ENCODE results near the gene CCNDBP1.

Gene CCNDBP1

GRCh38 chr15:43218908-43219706 is 33.9 kb downstream of the CCNDBP1 start:
- no peak overlapping the region for H3K9ac ChIP-seq (ENCODE audit: low read length)
- no peaks in the 10 kb centered on the region for H3K36me3 ChIP-seq (replicated peaks; ENCODE audit: low read depth, low read length)
- no peaks in the 10 kb centered on the region for H3K79me2 ChIP-seq (ENCODE audit: low read length)
- H3K27me3 ChIP-seq (ENCODE audit: low read depth, low read length): no peaks in the 10 kb centered on the region
- no peak overlapping the region for H2AFZ ChIP-seq (ENCODE audit: low read depth, low read length)
- H3K4me3 ChIP-seq (ENCODE audit: low read length): no peak overlapping the region
- H3K9me3 ChIP-seq (ENCODE audit: insufficient read depth, low read length): no peaks in the 10 kb centered on the region
- no peak overlapping the region for H3K27ac ChIP-seq (ENCODE audit: low read length)
- no peak overlapping the region for H3K4me2 ChIP-seq (ENCODE audit: low read length)
- no peak for TF ChIP-seq EZH2phosphoT487 (IDR thresholded peaks at IDR 0.05; ENCODE audit: low read depth)
- peak; percentile 12; the same call in 1 of the 2 replicates for TF ChIP-seq CTCF (IDR thresholded peaks at IDR 0.05; ENCODE audit: low read depth, low read length)
- no peaks in the 10 kb centered on the region for H4K20me1 ChIP-seq (ENCODE audit: insufficient read depth, low read length)
- H3K4me1 ChIP-seq (ENCODE audit: low read length): no peaks in the 10 kb centered on the region

- Histone ChIP-seq H3K36me3 (replicated peaks; ENCODE audit: low read depth, low read length) (no peaks in the 10 kb centered on the region), H2AFZ (ENCODE audit: low read depth, low read length) (no peak overlapping the region), H3K4me1 (ENCODE audit: low read length) (0 out of 2 replicates have a peak, but pooled peaks cover under 1% of the 10 kb centered on the region), H3K27ac (ENCODE audit: low read length) (no peak overlapping the region), H3K9me3 (ENCODE audit: insufficient read depth, low read length) (no peaks in the 10 kb centered on the region), H3K4me2 (ENCODE audit: low read length) (no peak overlapping the region), H3K4me3 (ENCODE audit: low read length) (no peak overlapping the region), H3K79me2 (ENCODE audit: low read length) (no peaks in the 10 kb centered on the region), H3K9ac (ENCODE audit: low read length) (no peak overlapping the region), H4K20me1 (ENCODE audit: insufficient read depth, low read length) (no peaks in the 10 kb centered on the region), H3K27me3 (ENCODE audit: low read depth, low read length) (no peaks in the 10 kb centered on the region)
- TF ChIP-seq EZH2phosphoT487 (IDR thresholded peaks at IDR 0.05; ENCODE audit: low read depth) (no peak), CTCF (IDR thresholded peaks at IDR 0.05; ENCODE audit: low read depth, low read length) (no peak)
These were observed 35.0 kb downstream of the CCNDBP1 start for GRCh38 chr15:43219929-43220928.

- no peak within 1 kb of the TSS for H3K9ac ChIP-seq (ENCODE audit: low read length)
- no peaks in the 10 kb centered on the region for H3K79me2 ChIP-seq (ENCODE audit: low read length)
- no peak within 1 kb of the TSS for H3K4me3 ChIP-seq (ENCODE audit: low read length)
- TF ChIP-seq CTCF (IDR thresholded peaks at IDR 0.05; ENCODE audit: low read depth, low read length) (no peak), EZH2phosphoT487 (IDR thresholded peaks at IDR 0.05; ENCODE audit: low read depth) (no peak)
- H4K20me1 ChIP-seq (ENCODE audit: insufficient read depth, low read length): no peaks in the 10 kb centered on the region
- H3K36me3 ChIP-seq (replicated peaks; ENCODE audit: low read depth, low read length): no peaks in the 10 kb centered on the region
- H3K27me3 ChIP-seq (ENCODE audit: low read depth, low read length): no peaks in the 10 kb centered on the region
- H2AFZ ChIP-seq (ENCODE audit: low read depth, low read length): no peak within 1 kb of the TSS
- no peaks in the 10 kb centered on the region for H3K9me3 ChIP-seq (ENCODE audit: insufficient read depth, low read length)
- H3K4me1 ChIP-seq (ENCODE audit: low read length): 0 out of 2 replicates have a peak, but pooled peaks cover 2% of the 10 kb centered on the region
- no peak within 1 kb of the TSS for H3K27ac ChIP-seq (ENCODE audit: low read length)
- H3K4me2 ChIP-seq (ENCODE audit: low read length): no peak within 1 kb of the TSS
These were observed 35.8 kb downstream of the CCNDBP1 start, which contains the start of gene EPB42 for GRCh38 chr15:43220991-43221403. TSS of gene EPB42 (minus strand) at chr15:43221018. CDS start at chr15:43220825, 193 bp downstream.

Data from OCI-LY3 (cell line).